HG03520 (cell line): ENCODE data around the gene ARAP1.

Source experiments
- ATAC-seq: cut with Tn5 transposase; IDR thresholded peaks from one replicate; pipeline ENCODE4 v1.9.1; 2021; ENCODE audit warnings: mild to moderate bottlenecking, moderate library complexity; ENCODE audit not compliant: unreplicated experiment

ARAP1 gene

DNA sequence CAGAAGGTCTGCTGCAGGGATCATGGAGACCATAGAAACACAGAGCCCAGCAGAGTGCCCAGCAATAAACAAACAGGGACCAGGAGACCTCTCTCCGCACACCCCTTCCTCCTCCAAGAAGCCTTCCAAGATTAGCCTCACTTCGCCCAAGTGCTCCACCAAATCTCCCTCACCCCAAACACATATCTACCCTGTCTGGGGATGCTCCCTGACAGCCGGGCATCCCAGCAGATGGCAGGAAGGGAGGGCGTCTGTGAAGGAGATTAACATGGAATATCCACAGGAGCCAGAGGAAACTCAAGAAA is 26.5 kb downstream of the ARAP1 start:
- ATAC-seq, result no peak

GRCh38 chr11:72724851-72725723 is 27.1 kb downstream of the ARAP1 start:
- no peak for ATAC-seq

- no peak for ATAC-seq
These were observed 28.1 kb downstream of the ARAP1 start for GRCh38 chr11:72724021-72724551.

GRCh38 chr11:72723508-72723907 is 28.7 kb downstream of the ARAP1 start:
- ATAC-seq, result no peak

DNA sequence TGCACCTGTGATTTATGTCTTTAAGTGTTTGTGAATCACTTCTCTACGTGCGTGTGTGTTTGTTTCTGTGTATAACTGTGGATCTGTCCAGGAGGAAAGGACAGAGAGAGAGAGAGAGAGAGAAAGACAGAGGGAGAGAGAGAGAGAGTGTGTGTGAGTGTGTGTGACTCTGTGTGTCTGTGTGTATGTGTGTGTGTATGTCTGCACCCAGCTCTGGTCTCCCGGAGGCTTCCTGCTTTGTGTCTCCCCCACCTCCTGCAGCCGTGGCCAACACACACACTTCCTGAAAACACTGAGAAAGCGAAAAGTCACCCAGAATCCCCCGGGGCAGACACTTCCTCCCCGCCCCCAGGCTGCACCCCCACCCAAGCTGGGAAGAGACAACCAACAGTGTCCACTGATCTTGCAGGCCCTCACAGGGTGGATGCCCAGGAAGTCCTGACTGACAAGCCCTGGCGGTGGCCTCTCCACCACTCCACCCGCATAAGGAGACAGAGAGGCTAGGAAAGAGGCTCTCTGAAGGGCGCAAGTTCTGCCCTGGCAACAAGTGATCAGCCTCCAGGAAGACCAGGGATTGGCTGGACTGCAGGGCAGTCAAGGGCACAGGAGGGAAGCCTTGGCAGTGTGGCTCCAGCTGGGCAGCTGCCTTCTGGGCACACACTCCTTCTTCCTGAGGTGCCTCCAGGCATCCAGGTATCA is 30.0 kb downstream of the ARAP1 start:
- peak; percentile 79 for ATAC-seq

DNA sequence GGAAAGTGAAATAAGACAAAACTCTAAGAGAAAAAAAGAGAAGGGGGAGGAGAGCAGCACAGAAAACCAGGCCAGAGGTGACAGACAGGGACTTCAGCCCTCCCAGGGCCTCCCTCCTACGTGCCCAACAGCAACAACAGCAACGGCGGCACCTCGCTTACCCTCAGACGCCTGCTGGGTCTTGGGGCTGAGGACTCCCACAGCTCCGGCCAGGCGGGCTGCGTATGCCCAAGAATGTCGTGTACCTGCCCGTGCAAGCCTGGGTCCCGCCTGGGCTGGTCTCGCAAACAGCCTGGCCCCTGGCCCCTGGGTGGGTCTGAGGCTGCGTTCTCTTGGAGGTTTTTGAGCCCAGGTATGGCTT is 30.5 kb downstream of the ARAP1 start:
- ATAC-seq, result no peak

- no peak for ATAC-seq
These were observed 30.9 kb downstream of the ARAP1 start for GRCh38 chr11:72721276-72721675.

DNA sequence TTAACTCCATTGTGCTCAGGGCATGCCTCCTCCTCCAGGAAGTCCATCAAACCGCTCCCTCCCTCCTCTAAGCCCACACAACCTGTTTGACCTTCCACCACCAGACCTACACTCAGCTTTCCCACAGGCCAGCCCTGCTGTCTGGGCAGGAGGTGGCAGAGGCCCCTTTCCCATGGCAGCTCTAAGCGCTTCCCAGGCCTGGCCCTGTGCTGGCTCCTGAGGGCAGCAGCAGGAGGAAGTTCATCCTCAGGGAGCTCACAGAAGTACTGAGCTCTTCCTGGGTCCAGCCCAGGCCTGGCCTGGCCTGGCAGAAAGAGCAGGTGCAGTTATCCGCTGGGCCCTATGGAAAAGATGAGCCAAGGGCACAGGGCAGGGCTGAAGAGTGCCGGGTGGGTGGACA is 31.4 kb downstream of the ARAP1 start:
- ATAC-seq, result no peak

- ATAC-seq, result no peak
These were observed 32.2 kb downstream of the ARAP1 start for GRCh38 chr11:72720047-72720446.

GRCh38 chr11:72719551-72719950 is 32.7 kb downstream of the ARAP1 start:
- no peak for ATAC-seq

GRCh38 chr11:72719144-72719543 is 33.1 kb downstream of the ARAP1 start:
- no peak for ATAC-seq

- no peak for ATAC-seq
These were observed 34.1 kb downstream of the ARAP1 start for GRCh38 chr11:72718101-72718501.

DNA sequence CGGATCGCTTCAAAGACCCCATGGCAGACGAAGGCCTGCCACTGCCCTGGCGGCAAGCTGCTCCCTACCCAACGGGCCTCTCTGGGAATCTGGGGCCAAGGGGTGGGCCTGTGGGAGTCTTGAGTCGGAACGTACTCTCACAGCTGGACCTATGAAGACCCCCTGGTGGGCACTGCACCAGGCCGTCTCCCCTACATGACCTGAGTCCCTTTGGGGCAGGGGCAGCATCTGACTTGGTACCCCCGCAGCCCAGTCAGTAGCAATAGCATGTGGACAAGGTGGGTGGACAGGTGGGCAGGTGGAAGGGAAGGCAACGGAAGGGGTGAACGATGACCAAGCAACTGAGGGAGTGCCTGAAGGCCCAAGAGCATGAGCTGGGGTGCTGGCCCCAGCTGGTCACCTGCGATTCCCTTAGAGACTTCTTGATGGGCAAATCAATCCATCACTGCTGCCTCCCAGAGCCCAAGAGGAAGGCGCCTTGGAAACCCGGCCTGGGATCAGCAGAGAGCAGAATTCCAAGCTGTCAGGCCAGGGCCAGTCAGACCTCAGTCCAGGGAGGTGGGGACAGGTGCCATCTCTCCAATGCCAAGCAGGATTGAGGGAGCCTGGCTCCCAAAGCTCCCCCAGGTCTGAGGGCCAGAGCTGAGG is 35.3 kb downstream of the ARAP1 start:
- ATAC-seq, result no peak

- no peak for ATAC-seq
These were observed 35.9 kb downstream of the ARAP1 start for GRCh38 chr11:72716290-72716689.

- ATAC-seq, result no peak
These were observed 39.4 kb downstream of the ARAP1 start for GRCh38 chr11:72712841-72713240.

DNA sequence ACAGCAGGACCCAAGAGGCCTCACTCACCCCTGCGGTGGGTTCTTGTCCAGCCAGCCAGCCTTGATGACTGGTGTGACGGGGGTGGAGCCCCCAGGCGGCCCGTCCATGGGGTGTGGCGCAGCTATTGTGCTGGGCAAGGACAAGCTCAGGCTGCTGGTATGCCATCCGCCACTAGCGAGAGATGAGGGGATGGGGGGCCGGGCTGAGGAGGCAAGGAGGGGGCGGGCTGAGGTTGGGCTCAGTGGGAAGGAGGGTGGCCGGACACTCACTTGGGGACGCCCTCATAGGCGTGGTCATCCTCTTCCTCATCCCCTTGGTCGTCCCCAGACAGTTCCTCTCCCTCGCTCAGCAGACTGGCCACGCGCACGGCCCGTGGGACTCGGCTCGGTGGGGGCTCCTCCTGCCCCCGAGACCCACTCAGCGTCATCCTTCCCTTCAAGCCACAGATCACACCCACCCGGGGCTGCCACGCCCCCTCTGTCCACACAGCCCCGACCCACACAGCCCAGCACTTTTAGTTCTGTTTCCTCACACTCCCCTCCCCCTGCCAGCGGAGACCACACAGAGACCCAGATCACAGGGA is 39.9 kb downstream of the ARAP1 start:
- ATAC-seq, result no peak

DNA sequence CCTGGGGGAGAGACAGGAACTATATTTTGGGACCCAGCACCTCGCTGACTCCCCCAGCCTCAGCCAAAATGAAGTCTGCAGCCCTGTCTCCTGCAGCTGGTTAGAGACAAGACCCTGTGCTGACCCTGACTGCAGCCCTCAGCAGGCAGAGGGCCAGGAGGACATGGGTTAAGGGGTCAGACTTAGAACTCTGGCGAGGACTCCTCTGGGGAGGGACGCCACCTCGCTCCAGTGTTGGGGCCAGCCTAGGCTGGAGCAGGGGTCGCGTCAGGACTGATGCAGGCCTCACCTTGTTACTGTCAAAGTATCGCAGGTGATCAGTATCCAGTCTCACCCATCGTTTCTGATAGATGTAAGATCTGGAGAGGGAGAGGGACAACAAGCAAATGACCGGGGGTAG is 41.1 kb downstream of the ARAP1 start:
- no peak for ATAC-seq

- no peak for ATAC-seq
These were observed 41.9 kb downstream of the ARAP1 start for GRCh38 chr11:72710278-72710677.

GRCh38 chr11:72709478-72710238 is 42.5 kb downstream of the ARAP1 start:
- no peak for ATAC-seq

- ATAC-seq, result no peak
These were observed 45.2 kb downstream of the ARAP1 start for GRCh38 chr11:72707032-72707431.

- no peak for ATAC-seq
These were observed 45.6 kb downstream of the ARAP1 start for GRCh38 chr11:72706579-72706978.
